WTC11 (cell line): ENCODE results near the gene MAOA. TPM values are rescaled to one million over a fixed set of nuclear protein-coding genes. Genes with fewer than 3 reads are reported as not detected.

Experiments used
- ATAC-seq: fragments of 200-7000 bp; cut with Tn5 transposase; 2 replicates; pipeline ENCODE4 v1.10.0; 2021; ENCODE audit warnings: mild to moderate bottlenecking, moderate library complexity
- CTCF ChIA-PET: fragments of 300-600 bp; sonication (Branson Sonifier 250); formaldehyde crosslinking; loops from one replicate; lab custom pipeline; 2021; ENCODE audit warnings: antibody characterized with exemption; lab: Charles Lee
- POLR2A ChIA-PET: fragments of 350-600 bp; sonication (Branson Sonifier 250); formaldehyde crosslinking; loops from one replicate; lab custom pipeline; 2021; ENCODE audit warnings: antibody characterized with exemption; lab: Charles Lee
- DNase-seq: peaks from one replicate; pipeline ENCODE4 v3.0.0; 2021; ENCODE audit warnings: low spot score
- H3K27ac Mint-ChIP-seq: 2 replicates; pipeline ENCODE4 v1.8.0; 2021; ENCODE audit warnings: mixed read lengths
- H3K27me3 Mint-ChIP-seq: 2 replicates; pipeline ENCODE4 v1.8.0; 2021; ENCODE audit warnings: low read depth, mild to moderate bottlenecking, moderate library complexity, mixed read lengths
- H3K36me3 Mint-ChIP-seq: 2 replicates; pipeline ENCODE4 v1.8.0; 2021; ENCODE audit warnings: mixed read lengths
- H3K4me1 Mint-ChIP-seq: 2 replicates; pipeline ENCODE4 v1.8.0; 2022; ENCODE audit warnings: mixed read lengths
- H3K4me3 Mint-ChIP-seq: 2 replicates; pipeline ENCODE4 v1.8.0; 2021; ENCODE audit warnings: mild to moderate bottlenecking, moderate library complexity, mixed read lengths
- H3K9me3 Mint-ChIP-seq: 2 replicates; pipeline ENCODE4 v1.8.0; 2021; ENCODE audit warnings: mixed read lengths
- E2F5 ChIP-seq: sonication (generic); formaldehyde crosslinking; IDR thresholded peaks from 2 replicates; pipeline ENCODE4 v1.8.1; 2022; ENCODE audit warnings: mild to moderate bottlenecking, moderate library complexity, missing genetic modification reagents
- ESRRA ChIP-seq: sonication (generic); formaldehyde crosslinking; IDR thresholded peaks from 2 replicates; pipeline ENCODE4 v1.8.1; 2022; ENCODE audit warnings: mild to moderate bottlenecking, missing genetic modification reagents, borderline replicate concordance
- ETV6 ChIP-seq: sonication (generic); formaldehyde crosslinking; IDR thresholded peaks from 2 replicates; pipeline ENCODE4 v1.8.1; 2022; ENCODE audit warnings: mild to moderate bottlenecking, missing genetic modification reagents
- HMGXB4 ChIP-seq: sonication (generic); formaldehyde crosslinking; IDR thresholded peaks from 2 replicates; pipeline ENCODE4 v1.8.1; 2023; ENCODE audit warnings: mild to moderate bottlenecking, moderate library complexity, missing genetic modification reagents
- IRF1 ChIP-seq: sonication (generic); formaldehyde crosslinking; IDR thresholded peaks from 2 replicates; pipeline ENCODE4 v1.8.0; 2023; ENCODE audit warnings: missing genetic modification reagents
- JAZF1 ChIP-seq: fragments of 250-450 bp; sonication (Bioruptor Pico); IDR thresholded peaks from 2 replicates; pipeline ENCODE4 v1.9.0; 2021; ENCODE audit warnings: moderate library complexity, mild to moderate bottlenecking, inconsistent platforms
- MXD4 ChIP-seq: fragments of 250-450 bp; sonication (Bioruptor Pico); IDR thresholded peaks from 2 replicates; pipeline ENCODE4 v1.8.0; 2021; ENCODE audit warnings: mild to moderate bottlenecking, moderate library complexity, borderline replicate concordance
- NFATC4 ChIP-seq: fragments of 250-450 bp; sonication (Bioruptor Pico); IDR thresholded peaks from 2 replicates; pipeline ENCODE4 v1.9.0; 2021; ENCODE audit warnings: mild to moderate bottlenecking
- NR1H2 ChIP-seq: sonication (generic); formaldehyde crosslinking; IDR thresholded peaks from 2 replicates; pipeline ENCODE4 v1.9.0; 2021; ENCODE audit warnings: mild to moderate bottlenecking, moderate library complexity, missing genetic modification reagents
- SOX15 ChIP-seq: fragments of 250-450 bp; sonication (Bioruptor Pico); IDR thresholded peaks from 2 replicates; pipeline ENCODE4 v1.9.0; 2021; ENCODE audit warnings: mild to moderate bottlenecking
- TEAD1 ChIP-seq: sonication (generic); formaldehyde crosslinking; IDR thresholded peaks from 2 replicates; pipeline ENCODE4 v1.8.0; 2022; ENCODE audit warnings: mild to moderate bottlenecking, missing genetic modification reagents
- TEAD4 ChIP-seq: sonication (generic); formaldehyde crosslinking; IDR thresholded peaks from 2 replicates; pipeline ENCODE4 v1.8.0; 2022; ENCODE audit warnings: mild to moderate bottlenecking, missing genetic modification reagents
- ZNF121 ChIP-seq: sonication (generic); formaldehyde crosslinking; IDR thresholded peaks from 2 replicates; pipeline ENCODE4 v1.8.0; 2023; ENCODE audit warnings: missing genetic modification reagents
- ZNF396 ChIP-seq: fragments of 250-450 bp; sonication (Bioruptor Pico); IDR thresholded peaks from 2 replicates; pipeline ENCODE4 v1.8.0; 2021; ENCODE audit warnings: mild to moderate bottlenecking, moderate library complexity, borderline replicate concordance
- ZNF416 ChIP-seq: fragments of 250-450 bp; sonication (Bioruptor Pico); IDR thresholded peaks from 2 replicates; pipeline ENCODE4 v1.9.0; 2021; ENCODE audit warnings: mild to moderate bottlenecking, inconsistent platforms
- ZNF671 ChIP-seq: fragments of 250-450 bp; sonication (Bioruptor Pico); IDR thresholded peaks from 2 replicates; pipeline ENCODE4 v1.8.0; 2021; ENCODE audit warnings: mild to moderate bottlenecking
- total RNA-seq: library from RNA; stranded (reverse); gene quantifications from 3 replicates; pipeline ENCODE4 v1.2.3, GENCODE V29; 2021
- TF ChIP-seq, protein P1 (sequence below): sonication (generic); formaldehyde crosslinking; IDR thresholded peaks from 2 replicates; pipeline ENCODE4 v1.8.0; 2022; ENCODE audit warnings: mild to moderate bottlenecking, missing genetic modification reagents
- TF ChIP-seq, protein P2 (sequence below): sonication (generic); formaldehyde crosslinking; IDR thresholded peaks from 2 replicates; pipeline ENCODE4 v1.8.0; 2022; ENCODE audit warnings: mild to moderate bottlenecking, missing genetic modification reagents

The MAOA gene
- total RNA-seq, 1 experiment from 2014 or later = 6.0 TPM

DNA sequence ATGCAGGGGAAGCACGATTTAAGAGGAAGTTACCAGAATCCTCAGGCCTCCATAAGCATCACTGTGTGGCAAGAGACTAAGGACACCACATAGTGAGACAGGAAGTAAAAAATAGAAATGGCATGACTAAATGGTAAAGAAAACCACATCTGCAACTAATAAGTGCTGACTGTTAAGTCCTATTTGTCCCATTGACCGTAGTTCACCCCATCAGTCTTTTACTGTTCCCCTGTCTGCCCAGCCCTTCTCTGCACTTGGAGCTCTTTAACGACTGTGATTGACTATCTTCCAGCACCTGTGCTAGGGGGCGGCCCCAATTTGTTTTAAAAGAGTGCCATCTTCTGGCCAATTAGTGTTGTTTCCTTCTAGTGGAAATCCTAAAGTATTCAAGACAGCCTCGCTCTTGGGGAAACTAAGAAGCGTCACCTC, 94.2 kb downstream of the MAOA start:
- ATAC-seq (peak; percentile 80), DNase-seq (peak; percentile 33)
- H3K4me3 Mint-ChIP-seq = no peak overlapping the region
- no peaks in the 10 kb centered on the region; the same call in 1 of the 2 replicates for H3K27me3 Mint-ChIP-seq
- ChIA-PET CTCF (interaction anchor here (0.6 to 1.9 kb wide), 15 partner anchors 9 to 401 kb away, joined by 3 to 13 read pairs (median 5); no protein-coding TSS in a partner anchor), POLR2A (no interaction called here)
- H3K27ac Mint-ChIP-seq = no peak overlapping the region
- TF ChIP-seq ZNF121 (CRISPR knock-in tag) (no peak), TEAD1 (CRISPR knock-in tag) (no peak), NFATC4 (CRISPR knock-in tag) (no peak), E2F5 (CRISPR knock-in tag) (no peak), NR1H2 (CRISPR knock-in tag) (no peak), JAZF1 (CRISPR knock-in tag) (no peak), MXD4 (CRISPR knock-in tag) (no peak), ESRRA (CRISPR knock-in tag) (no peak)
- H3K4me1 Mint-ChIP-seq = no peaks in the 10 kb centered on the region
- H3K36me3 Mint-ChIP-seq = no peaks in the 10 kb centered on the region
- peaks cover 7% of the 10 kb centered on the region; the same call in 1 of the 2 replicates for H3K9me3 Mint-ChIP-seq

GRCh38 chrX:43753637-43754036, 97.5 kb downstream of the MAOA start:
- no peaks in the 10 kb centered on the region for H3K36me3 Mint-ChIP-seq
- no peaks in the 10 kb centered on the region; the same call in 1 of the 2 replicates for H3K27me3 Mint-ChIP-seq
- no peak for ATAC-seq
- H3K4me1 Mint-ChIP-seq = no peaks in the 10 kb centered on the region
- H3K4me3 Mint-ChIP-seq = no peak overlapping the region
- no peak overlapping the region for H3K27ac Mint-ChIP-seq
- peaks cover 7% of the 10 kb centered on the region; the same call in 1 of the 2 replicates for H3K9me3 Mint-ChIP-seq
- CTCF ChIA-PET = no interaction called here
- TF ChIP-seq ZNF671 (CRISPR knock-in tag) (no peak), HMGXB4 (CRISPR knock-in tag) (no peak), TEAD4 (CRISPR knock-in tag) (no peak), ZNF396 (CRISPR knock-in tag) (no peak)
- TF ChIP-seq, protein P1, sequence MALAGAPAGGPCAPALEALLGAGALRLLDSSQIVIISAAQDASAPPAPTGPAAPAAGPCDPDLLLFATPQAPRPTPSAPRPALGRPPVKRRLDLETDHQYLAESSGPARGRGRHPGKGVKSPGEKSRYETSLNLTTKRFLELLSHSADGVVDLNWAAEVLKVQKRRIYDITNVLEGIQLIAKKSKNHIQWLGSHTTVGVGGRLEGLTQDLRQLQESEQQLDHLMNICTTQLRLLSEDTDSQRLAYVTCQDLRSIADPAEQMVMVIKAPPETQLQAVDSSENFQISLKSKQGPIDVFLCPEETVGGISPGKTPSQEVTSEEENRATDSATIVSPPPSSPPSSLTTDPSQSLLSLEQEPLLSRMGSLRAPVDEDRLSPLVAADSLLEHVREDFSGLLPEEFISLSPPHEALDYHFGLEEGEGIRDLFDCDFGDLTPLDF (CRISPR knock-in tag) = no peak
- POLR2A ChIA-PET = no interaction called here
- DNase-seq = no peak

DNA sequence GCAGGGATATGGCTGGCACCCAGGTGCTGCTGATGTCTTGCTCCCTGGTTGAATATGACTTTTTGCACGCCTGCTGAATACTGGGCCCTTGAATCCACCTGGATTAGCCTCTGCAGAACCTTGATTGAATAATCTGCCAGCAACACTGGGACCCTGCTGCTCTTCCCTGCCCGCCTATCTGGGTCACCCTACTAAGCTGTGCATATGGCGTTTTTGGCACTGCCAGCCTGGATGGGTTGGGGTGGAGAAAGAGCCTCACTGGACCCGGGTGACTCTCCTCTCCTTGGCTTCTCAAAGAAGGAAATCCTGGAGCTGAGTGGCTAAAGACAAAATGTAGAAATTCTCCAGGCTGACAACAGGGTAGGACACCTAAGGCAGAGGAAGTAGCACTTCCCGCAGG, 100.0 kb downstream of the MAOA start:
- CTCF ChIA-PET = no interaction called here
- no peaks in the 10 kb centered on the region; the same call in 1 of the 2 replicates for H3K27me3 Mint-ChIP-seq
- H3K4me3 Mint-ChIP-seq = no peak overlapping the region
- H3K36me3 Mint-ChIP-seq = no peaks in the 10 kb centered on the region
- no peak overlapping the region for H3K27ac Mint-ChIP-seq
- POLR2A ChIA-PET = no interaction called here
- no peak for ATAC-seq
- TF ChIP-seq HMGXB4 (CRISPR knock-in tag) (no peak), TEAD1 (CRISPR knock-in tag) (no peak), ETV6 (no peak), SOX15 (CRISPR knock-in tag) (no peak), ZNF416 (CRISPR knock-in tag) (no peak), IRF1 (no peak)
- TF ChIP-seq, protein P2, sequence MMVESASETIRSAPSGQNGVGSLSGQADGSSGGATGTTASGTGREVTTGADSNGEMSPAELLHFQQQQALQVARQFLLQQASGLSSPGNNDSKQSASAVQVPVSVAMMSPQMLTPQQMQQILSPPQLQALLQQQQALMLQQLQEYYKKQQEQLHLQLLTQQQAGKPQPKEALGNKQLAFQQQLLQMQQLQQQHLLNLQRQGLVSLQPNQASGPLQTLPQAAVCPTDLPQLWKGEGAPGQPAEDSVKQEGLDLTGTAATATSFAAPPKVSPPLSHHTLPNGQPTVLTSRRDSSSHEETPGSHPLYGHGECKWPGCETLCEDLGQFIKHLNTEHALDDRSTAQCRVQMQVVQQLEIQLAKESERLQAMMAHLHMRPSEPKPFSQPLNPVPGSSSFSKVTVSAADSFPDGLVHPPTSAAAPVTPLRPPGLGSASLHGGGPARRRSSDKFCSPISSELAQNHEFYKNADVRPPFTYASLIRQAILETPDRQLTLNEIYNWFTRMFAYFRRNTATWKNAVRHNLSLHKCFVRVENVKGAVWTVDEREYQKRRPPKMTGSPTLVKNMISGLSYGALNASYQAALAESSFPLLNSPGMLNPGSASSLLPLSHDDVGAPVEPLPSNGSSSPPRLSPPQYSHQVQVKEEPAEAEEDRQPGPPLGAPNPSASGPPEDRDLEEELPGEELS (CRISPR knock-in tag) = no peak
- TF ChIP-seq, protein P1 (CRISPR knock-in tag) = no peak
- H3K9me3 Mint-ChIP-seq = peaks cover 7% of the 10 kb centered on the region; the same call in 1 of the 2 replicates
- DNase-seq = no peak
- H3K4me1 Mint-ChIP-seq = no peaks in the 10 kb centered on the region
